Measurements from ENCODE around the gene TRIM29. TPM values are rescaled to one million over a fixed set of nuclear protein-coding genes. Genes with fewer than 3 reads are reported as not detected.

Gene TRIM29
- total RNA-seq, 1 donor from 2014 or later, result 0.50 TPM

DNA sequence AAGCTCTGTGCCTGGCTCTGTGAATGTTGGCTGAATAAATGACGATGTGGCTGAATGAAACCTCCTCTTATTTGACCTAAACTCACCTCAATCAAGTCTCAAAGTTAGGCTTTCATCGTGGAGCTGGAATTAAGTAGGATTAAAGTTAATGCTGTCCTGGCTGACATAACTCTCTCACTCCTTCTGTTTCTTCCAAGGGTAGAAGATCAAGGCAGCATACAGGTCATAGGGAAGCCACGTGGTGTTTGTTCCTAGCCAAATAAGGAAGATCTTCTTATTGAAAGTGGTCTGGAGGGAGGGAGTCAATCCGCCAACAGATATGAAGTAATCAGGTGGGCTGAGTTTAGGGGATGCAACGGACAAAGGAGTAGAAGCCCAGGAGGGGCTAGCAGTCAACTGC, 59.5 kb downstream of the TRIM29 start:
- no peak for DNase-seq
- intact Hi-C loops (cut with micrococcal nuclease), result no loop called here
- no peak for ATAC-seq

GRCh38 chr11:120074076-120074475, 63.8 kb downstream of the TRIM29 start:
- intact Hi-C loops (cut with micrococcal nuclease), result no loop called here
- no peak for ATAC-seq
- DNase-seq, result no peak

DNA sequence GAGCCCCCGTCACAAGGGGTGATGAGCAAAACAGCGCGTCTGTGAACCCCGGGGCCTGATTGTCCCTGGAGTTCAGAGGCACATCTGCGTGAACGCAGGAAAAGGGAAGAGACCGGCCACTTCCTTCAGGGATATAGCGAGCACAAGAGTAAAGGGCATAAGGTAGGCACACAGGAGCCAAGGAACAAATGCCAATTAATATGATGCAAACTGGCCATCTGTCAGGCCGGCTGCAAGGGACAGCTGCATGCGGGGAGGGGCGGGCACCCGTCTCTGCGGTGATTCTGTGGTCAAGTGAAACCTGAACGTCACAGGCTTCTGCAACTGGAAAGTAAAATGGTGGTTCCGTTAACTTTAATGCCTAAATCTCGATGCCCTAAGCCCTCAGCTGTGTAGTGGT, 64.7 kb downstream of the TRIM29 start:
- ATAC-seq (no peak), DNase-seq (no peak)
- intact Hi-C loops (cut with micrococcal nuclease), result no loop called here

- intact Hi-C loops (cut with micrococcal nuclease), result no loop called here
- DNase-seq (no peak), ATAC-seq (no peak)
These were observed 69.8 kb downstream of the TRIM29 start for GRCh38 chr11:120068114-120068573.

DNA sequence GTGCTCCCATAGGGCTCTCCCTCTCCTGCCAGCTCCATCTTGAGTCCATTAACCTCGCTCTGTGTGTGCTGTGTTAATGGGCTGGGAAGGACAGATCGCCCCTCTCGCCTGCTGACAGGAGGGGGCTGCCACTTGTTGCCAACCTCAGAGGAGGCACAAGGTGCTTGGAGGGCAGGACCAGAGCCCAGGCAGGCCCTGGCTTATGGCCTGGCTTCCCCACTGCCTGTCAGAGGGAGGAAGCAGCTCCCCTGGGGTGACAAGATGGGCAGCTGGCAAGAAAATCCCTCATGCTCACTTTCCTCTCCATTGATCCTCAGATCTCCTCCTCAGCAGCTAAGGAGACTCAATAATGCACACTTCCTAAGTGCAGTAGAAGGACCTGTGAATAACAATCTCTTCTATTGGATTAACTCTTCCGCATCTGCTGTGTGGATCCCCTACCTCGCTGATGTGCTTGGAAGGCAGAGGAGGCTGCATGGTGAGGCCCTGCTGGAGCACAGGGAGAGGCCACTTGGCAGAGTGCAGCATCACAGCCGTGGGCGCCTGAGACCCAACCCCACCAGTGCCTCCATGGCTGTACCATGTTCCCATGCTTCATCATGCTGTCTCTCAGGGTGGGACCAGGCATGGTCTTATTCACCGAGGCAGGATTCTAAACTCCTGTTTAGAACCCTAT, 70.3 kb downstream of the TRIM29 start:
- no peak for DNase-seq
- no peak for ATAC-seq
- intact Hi-C loops (cut with micrococcal nuclease), result no loop called here

DNA sequence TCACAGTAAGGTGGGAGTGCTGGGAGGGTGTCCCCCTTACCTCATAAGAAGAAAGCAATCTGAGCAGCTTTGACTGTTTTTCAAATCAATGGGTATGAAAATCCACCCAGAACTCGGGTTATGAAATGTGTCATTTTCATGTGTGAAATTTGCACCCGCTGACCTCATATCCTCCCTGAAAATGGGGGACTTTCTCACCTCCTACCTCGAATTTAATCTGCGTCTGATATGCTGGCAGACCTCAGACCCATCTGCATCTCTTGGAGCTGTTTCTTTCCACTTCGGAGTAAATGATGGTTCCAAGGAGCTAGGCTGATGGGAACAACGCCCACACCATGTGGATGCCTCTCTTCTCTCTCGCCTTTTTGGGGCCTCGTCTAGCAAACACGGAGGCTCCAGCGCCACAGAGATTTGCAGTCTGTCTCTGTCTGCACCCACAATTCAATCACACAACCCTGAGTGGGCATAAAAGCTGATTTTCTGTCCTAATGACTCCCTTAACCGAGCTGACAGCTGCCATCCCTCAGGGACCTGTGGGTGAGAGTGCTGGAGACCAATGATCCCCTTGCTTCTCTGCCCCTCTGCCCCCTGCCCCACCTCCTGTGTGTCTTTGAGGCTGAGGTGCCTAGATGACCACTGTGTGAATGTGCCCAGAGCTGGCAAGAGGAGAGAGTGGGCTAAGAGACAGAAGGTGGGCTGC, 71.0 kb downstream of the TRIM29 start:
- intact Hi-C loops (cut with micrococcal nuclease), result no loop called here
- DNase-seq, result no peak
- no peak for ATAC-seq

GRCh38 chr11:120065876-120066275, 72.0 kb downstream of the TRIM29 start:
- no peak for ATAC-seq
- DNase-seq, result no peak
- intact Hi-C loops (cut with micrococcal nuclease), result no loop called here

- intact Hi-C loops (cut with micrococcal nuclease), result no loop called here
- DNase-seq (no peak), ATAC-seq (no peak)
These were observed 72.7 kb downstream of the TRIM29 start for GRCh38 chr11:120065176-120065575.

DNA sequence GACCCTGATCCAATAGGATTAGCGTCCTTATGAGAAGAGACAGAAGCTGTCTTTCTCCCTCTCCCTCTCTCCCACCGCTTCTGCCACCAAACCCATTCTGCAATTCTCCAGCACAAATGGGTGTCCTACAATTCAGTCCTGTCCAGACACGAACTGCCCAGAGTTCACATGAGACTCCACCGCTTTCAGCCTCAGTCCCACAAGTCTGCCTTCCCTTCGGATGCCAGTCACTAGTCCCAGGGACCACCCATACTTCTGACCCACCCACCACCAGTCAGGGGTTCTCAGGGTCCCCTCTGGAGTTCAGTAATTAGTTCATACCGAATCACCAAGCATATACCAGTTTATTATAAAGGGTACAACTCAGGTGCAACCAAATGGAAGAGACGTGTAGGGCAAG, 73.6 kb downstream of the TRIM29 start:
- no peak for ATAC-seq
- intact Hi-C loops (cut with micrococcal nuclease), result no loop called here
- no peak for DNase-seq

- intact Hi-C loops (cut with micrococcal nuclease), result no loop called here
- DNase-seq (no peak), ATAC-seq (no peak)
These were observed 74.1 kb downstream of the TRIM29 start for GRCh38 chr11:120063686-120064340.

- ATAC-seq (no peak), DNase-seq (no peak)
- intact Hi-C loops (cut with micrococcal nuclease), result no loop called here
These were observed 75.4 kb downstream of the TRIM29 start for GRCh38 chr11:120062561-120062930.

DNA sequence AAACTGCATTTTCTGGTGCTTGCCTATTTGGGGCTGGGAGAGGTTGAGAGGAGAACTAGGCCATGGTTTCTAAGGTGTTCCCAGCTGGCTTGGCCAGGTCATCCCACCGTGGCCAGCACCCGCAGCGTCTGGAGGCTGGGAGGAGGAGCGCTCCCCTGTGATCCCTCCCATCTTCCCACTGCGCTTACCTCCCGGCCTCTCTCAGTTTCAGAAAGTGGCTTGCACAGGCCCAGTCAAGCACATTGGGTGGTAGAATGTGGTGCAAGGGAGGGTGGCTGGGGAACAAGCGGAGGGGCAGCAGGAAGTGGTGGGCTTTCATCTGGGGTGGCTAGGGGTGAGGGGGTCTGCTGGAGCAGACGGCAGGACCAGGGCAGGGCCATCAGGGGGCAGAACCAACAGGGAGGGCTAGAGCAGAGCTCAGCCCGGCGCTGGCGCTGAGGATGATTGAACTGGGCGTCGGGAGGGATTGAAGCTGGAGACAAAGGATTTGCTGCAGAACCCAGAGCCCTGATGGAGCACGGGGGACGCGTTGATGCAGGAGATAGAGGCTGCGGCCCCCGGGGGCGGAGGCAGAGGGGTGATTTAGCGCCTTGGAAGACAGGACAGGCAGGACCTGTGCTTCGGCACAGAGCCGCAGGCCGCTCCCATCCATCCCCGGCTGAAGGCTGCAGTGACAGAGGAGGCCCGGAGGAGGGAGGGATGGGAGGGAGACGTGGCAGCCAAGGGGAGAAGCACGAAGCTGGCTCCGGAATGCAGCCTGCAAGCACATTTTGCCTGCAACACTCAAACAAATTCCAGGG, 76.0 kb downstream of the TRIM29 start:
- no peak for ATAC-seq
- peak; percentile 32 for DNase-seq
- intact Hi-C loops (cut with micrococcal nuclease), result no loop called here

Other genes with a start within 250 kb of the TRIM29 start
- 27.9 TPM for gene OAF, start 72.9 kb upstream of the TRIM29 start, total RNA-seq
- gene POU2F3, start 102.0 kb upstream of the TRIM29 start, total RNA-seq, result not detected
- gene TLCD5, start 187.2 kb upstream of the TRIM29 start, total RNA-seq, result 9.1 TPM
- gene ARHGEF12, start 198.3 kb upstream of the TRIM29 start, total RNA-seq, result 92.5 TPM